Measurements from ENCODE around the gene FAM24B.
"Not testable (repeated sequence)": the region's sequence is repeated elsewhere in the genome, so short reads cannot be mapped to it uniquely, and the experiment has no call there.

Gene FAM24B, protein sequence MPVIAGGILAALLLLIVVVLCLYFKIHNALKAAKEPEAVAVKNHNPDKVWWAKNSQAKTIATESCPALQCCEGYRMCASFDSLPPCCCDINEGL

DNA sequence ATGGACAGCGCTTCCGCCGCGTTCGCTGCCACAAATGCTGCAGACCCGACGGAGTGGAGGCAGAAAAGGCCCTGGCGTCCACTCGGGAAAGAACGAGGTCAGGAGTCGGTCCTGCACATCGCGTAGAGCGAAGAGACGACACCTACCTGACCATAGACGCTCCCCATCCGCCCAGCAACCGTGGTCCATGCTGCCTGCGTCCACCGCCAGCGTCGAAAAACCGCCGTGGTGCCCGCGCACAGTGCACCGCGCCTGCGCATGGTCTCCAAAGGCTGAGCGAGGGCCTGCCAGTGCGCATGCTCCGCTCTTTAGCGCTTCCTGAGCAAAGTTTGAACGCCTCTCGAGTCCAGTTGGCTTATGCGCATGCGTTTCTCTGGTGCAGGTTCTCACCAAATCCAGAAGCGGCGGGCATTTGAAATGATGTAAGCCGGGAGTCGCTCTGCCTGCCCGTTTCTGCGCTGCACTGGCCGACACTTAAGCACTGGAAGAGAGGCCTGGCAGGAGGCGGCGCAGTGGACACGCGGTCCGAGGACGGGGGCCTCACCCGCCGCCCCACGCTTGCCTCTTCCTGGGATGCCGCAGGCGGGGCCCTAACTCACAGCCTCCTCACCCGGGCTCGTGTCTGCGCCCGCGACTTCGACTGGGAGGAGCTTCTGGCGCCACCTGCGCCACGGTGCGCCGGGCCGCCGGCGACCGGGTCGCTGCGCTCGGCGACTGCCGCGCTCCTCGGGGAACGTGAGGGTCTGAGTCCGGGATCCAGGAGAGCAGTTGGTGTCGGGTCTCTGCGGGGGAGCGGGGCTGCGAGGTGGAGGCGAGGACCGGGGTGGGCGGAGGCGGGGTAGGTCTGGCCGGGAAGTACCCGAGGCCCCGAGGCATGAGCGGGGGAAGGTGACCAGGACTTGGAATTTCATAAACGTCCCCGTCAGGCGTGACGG lies at the start of gene FAM24B:
Gene FAM24B (minus strand): TSS at position 243 of the 935 bp plus-strand sequence. CDS start 29,066 bp downstream, outside the sequence.
- peak; percentile 98 for DNase-seq

DNA sequence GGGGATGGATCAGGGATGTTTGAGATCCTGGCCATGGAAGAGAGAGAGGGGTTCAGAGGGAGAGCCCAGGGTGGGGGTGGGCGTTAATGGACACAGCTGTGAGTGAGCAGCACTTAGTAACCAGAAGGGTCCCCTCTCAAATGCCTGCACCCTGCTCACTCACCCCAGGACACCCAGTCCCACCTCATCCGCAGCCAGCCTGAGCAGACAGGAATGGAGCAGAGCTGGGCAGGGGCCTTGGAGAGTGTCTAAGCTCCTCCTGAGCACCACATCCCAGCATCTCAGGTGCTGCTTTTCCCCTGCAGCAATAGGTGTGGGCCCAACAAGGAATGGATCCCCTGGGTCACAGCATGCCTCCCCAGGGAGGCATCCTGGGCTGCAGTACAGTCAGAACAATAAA lies 36.3 kb upstream of the FAM24B start:
- no peak for DNase-seq

DNA sequence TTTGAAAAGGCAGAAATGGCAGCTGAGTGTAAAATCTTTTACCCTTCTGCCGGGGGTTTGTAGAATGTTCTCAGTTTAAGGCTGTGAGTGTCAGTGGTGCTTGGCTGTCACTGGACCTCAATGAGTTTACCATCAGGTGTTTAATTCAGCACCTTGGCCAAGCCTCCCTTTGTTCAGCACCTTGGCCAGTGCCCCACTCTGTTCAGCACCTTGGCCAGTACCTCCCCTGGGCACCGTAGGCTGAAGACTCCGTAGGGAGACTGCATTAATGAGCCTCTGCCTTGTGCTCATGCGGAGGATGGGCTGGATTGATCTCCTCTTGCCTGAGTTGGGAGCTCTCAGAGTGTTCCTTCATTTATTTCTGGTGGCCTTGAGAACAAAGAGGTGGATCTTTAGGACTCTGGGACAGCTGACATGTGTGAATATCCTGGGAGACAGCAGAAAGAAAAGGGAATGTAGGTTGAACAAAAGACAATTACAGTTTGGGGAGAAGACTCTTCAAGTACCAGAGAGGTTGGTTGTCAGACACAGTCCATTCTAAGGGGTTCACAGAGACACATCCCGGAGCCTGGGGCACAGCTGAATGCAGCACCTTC lies 32.6 kb upstream of the FAM24B start:
- DNase-seq: peak; percentile 54

DNA sequence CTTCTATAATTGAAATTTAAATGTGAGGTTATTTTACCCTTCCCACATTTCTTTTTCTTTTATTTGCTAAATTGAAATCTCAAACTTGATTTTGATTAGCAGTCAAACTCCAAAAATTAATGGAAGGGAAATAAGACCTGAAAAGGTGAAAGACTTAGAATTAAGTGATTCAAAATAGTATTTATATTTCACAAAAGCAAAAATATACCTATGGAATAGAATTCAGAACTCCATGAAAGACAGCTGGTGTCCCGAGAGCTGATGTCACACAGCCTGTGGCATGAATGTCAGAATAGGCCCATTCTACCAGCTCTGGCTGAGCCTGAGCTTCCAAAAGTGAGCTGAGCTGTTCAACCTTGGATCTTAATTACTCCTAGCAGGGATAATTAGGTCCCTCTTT lies 30.9 kb upstream of the FAM24B start, which contains the start of gene FAM24A:
Gene FAM24A (plus strand): TSS at position 301 of the 400 bp plus-strand sequence. CDS start 1,025 bp downstream, outside the sequence.
- no peak for DNase-seq

DNA sequence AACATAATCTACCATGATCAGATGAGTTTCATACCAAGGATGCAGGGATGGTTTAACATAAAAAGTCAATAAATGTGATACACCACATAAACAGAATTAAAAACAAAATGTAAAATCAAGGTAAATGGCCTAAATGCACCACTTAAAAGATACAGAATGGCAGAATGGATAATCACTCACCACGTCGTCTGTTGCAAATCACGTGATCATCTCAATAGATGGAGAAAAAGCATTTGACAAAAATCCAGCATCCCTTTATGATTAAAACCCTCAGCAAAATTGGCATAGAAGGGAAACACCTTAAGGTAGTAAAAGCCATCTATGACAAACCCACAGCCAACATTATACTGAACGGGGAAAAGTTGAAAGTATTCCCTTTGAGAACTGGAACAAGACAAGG lies 24.5 kb upstream of the FAM24B start:
- not testable (repeated sequence) for DNase-seq

DNA sequence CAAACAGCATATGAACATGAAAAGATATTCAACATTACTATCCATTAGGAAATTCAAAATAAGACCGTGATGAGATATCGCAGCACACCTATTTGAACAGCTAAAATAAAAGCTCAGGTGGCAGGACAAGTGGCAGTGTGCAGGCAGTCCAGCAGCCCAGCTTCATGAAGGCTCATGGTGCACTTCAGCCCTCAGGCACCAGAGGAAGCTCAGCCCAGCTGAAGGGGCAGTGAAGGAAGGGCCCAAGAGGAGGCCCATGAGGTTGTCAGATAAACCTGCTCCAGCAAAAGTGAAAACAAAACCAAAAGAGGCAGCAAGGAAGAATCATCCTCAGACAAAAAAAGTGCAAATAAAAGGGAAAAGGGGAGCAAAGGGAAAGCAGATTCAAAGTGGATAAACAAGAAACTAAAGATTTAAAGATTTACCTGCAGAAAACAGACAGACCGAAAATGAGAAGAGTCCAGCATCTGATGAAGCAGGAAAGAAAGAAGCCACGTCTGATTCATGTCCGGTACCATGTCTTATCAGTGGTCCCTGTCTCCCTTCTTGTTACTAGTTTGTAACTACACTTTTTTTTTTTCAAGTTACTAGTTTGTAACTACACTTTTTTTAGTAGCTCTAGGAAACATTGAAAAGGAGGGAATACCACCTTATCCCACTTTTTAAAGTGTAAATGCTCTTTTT lies 15.0 kb upstream of the FAM24B start:
- no peak for DNase-seq

DNA sequence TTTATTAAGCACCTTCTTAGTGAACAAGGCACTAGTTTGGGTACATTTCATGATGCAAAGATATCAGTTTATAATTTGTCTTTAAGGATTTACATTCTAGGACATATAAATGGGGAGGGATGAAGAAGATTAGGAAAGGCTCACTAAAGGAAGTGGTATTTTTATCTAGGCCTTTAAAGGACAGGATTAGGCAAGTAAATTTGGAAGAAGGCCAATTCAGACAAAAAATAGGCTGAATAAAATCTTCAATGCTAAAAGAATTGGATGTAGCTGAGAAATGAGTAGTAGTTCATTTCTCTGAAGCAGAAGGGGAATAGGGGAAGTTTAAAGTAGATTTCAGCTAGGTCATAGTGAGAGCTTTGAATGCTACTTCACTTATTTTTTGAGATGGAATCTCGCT lies 4.8 kb upstream of the FAM24B start:
- no peak for DNase-seq

DNA sequence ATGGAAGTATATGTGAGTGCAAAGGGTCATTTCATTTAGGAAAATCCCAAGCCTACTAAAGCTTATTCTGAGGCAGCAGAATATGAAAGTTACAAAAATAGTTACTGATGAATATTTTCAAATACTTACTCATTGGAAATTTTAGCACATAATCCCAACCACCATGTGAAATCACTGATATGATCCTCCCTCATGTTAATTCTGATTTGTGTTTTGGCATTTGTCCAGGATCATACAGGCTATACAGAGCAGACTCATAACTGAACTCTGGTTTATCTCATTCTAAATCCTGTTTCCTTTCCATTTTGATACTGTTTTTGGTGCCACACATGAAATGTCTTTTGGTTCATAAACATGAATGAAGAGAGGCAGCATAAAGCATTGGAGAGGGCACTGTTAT lies 3.4 kb upstream of the FAM24B start:
- no peak for DNase-seq

DNA sequence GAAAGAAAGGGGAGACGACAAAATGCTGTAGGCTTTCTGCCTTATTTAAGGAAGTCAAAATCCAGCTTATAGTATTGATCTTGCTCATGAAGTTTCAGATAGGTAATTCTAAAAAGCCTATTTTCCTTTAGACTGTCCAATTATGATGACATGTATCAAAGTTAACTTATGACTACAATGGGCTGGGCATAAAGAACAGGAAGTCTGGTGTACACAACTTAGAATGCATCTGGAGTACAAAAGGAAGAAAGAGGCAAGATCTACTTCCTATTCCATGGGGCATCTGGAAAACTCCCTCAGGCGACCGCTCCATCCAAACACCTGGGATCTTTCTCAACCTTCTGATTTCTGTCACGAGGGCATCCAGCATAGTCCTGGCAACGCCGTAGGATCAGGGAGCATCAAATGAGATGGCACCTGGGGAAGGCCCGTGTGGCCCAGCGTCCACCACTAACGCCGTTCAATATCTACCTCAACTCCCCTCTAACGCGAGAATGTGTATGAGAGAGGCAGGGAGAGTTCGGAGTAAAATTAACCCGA lies 512 bp downstream of the FAM24B start:
- DNase-seq: peak; percentile 19

DNA sequence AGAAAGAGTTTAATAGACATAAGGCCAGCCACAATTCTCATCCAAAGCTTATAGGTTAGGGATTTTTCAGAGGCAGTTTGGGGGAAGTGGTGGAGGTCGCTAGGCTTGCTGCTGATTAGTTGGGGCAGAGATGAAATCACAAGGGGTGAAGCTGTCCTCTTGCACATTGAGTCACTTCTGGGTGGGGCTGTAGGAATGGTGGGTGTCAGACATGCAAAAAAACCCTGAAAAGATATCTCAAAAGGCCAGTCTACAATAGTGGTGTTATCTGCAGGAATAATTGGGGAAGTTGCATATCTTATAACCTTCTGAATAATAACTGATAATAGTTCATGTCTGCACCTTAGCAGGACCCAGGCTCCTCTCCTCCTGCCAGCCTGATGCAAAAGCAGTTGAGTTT lies 2.1 kb downstream of the FAM24B start:
- DNase-seq: no peak

DNA sequence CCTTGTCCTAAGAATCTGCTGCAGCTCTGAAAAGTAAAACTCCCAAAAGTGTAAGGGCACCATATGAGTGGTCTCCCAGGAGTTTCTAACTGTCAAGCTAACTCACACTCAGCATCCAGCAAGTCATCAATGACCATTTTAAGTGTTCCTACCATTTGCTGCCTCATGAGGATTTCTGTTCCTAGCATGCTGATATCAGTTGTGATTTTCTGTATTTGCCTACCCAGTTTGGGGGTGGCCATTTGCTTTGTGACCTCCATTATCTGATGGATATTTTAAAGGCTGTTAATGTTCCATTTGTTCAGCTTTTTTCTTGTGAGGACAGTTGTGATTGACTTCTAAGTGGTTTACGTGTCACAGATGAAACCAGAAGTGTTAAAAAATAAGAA lies 2.9 kb downstream of the FAM24B start:
- DNase-seq: no peak

DNA sequence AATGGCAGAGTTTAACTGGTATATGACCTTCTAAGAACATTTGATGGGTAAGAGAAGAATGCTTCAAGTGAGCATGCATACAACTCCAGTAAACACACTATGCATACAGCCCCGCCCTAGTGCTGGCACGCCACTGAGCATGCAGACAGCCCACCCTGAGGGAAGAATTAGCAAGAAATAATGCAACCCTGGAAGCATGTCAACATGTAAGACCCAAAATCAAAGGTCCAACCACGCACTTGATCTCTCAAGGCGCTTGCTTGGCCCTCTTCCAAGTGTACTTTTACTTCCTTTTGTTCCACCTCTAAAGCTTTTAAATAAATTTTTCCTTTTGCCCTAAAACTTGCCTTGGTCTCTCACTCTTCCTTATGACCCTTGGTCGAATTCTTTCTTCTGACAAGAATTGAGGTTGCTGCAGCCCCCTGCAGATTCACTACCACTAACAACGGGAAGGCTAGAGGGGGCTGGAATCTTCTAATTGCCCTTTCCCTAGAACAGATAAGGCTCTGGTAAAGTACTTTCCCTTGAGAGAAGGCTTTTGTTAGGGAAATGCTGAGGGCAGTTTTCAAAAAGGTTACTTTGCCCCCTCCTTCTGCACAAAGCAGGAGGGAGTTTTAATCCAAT lies 3.4 kb downstream of the FAM24B start:
- DNase-seq: no peak

DNA sequence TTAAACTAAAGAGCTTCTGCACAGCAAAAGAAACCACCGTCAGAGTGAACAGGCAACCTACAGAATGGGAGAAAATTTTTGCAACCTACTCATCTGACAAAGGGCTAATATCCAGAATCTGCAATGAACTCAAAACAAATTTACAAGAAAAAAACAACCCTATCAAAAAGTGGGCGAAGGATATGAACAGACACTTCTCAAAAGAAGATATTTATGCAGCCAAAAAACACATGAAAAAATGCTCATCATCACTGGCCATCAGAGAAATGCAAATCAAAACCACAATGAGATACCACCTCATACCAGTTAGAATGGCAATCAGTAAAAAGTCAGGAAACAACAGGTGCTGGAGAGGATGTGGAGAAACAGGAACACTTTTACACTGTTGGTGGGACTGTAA lies 7.4 kb downstream of the FAM24B start:
- DNase-seq: not testable (repeated sequence)

DNA sequence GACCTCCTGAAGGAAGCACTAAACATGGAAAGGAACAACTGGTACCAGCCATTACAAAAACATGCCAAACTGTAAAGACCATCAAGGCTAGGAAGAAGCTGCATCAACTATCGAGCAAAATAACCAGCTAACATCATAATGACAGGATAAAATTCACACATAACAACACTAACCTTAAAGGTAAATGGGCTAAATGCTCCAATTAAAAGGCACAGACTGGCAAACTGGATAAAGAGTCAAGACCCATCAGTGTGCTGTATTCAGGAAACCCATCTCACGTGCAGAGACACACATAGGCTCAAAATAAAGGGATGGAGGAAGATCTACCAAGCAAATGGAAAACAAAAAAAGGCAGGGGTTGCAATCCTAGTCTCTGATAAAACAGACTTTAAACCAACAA lies 10.6 kb downstream of the FAM24B start:
- DNase-seq: not testable (repeated sequence)

DNA sequence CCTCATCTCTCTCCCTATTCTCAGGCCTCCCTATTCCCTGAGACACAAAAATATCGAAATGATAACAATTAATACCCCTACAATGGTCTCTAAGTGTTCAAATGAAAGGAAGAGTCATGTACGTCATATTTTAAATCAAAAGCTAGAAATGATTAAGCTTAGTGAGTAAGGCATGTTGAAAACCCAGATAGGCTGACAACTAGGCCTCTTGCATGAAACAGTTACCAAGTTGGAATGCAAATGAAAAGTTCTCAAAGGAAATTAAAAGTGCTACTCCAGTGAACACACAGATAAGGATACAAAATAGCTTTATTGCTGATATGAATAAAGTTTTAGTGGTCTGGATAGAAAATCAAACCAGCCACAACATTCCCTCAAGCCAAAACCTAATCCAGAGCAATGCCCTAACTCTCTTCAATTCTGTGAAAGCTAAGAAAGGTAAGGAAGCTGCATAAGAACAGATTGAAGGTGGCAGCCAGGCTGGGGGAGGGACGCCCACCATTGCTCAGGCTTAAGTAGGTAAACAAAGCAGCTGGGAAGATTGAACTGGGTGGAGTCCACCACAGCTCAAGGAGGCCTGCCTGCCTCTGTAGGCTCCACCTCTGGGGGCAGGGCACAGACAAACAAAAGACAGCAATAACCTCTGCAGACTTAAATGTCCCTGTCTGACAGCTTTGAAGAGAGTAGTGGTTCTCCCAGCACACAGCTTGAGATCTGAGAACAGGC lies 12.5 kb downstream of the FAM24B start:
- not testable (repeated sequence) for DNase-seq

DNA sequence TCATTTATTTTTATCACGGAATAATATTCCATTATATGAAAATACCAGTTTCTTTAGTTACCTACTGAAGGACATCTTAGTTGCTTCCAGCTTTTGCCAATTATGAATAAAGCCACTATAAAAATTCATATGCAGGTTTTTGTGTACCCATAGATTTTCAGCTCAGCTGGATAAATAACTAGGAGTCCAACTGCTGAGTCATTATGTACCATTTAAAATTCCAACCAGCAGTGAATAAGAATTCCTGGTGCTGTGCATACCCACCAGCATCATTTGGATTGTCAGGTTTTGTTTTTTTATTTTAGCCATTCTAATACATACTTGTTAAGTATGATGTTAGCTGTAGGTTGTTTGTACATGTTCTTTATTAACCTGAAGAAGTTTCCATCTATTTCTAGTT lies 14.5 kb downstream of the FAM24B start:
- DNase-seq: peak; percentile 60

DNA sequence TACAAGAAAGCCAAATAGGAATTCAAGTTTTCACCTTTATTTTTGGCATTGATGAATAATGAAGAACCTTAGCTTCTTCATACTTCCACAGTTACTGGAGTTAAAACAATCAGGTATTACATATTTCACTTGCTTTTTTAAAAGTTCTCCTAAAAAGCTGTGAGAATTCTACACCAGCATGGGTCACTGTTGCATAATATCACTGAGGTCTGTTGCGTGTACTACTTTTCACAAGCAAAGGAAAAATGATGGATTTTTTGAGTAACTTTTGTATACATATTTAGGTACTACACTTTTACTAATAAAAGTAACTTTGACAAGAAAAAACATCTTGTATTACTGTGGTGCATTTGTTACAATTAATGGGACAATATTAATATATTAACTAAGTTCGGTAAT lies 15.2 kb downstream of the FAM24B start:
- DNase-seq: no peak

DNA sequence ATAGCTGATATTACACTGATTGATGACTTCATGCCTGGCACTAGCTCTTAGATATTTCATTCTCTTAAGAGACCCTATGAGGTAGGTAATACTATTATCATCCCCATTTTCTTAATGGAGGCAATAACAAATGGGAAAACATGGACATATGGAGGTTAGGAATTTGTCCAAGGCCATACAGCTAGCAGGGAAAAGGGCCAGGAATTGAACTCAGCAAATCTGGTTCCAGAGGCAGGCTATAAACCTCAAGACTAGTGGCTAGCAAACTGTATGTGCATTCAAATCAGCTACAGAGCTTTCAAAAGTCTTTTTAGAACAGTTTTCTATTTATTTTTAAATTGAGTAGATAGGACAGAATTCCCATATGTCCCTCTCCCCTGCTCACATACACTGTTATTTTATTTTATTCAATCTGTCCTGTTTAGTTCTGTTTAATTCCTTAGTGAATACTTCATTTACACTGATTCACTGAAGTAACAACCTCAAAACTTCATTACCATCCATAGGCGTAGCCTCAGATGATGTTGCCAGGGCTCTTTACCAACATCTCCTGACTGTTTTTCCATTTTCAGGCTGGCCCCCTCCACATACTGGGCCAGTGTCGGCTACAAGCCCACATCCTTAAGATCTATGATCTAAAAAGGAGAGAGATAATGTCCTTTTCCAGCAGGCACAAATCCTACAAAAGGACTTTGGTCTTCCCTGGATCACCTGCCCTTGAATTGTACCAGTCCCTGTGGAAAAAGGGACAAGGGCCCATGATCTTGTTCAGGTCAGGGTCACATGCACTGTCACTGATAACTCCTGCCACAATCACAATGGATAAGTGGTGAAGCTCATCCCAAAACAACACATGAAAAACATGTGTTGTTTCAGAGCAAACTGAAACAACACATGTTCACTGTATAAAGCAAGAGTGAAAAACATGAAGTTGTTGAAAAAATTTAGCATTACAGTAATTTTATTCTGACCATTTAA lies 15.9 kb downstream of the FAM24B start:
- no peak for DNase-seq

DNA sequence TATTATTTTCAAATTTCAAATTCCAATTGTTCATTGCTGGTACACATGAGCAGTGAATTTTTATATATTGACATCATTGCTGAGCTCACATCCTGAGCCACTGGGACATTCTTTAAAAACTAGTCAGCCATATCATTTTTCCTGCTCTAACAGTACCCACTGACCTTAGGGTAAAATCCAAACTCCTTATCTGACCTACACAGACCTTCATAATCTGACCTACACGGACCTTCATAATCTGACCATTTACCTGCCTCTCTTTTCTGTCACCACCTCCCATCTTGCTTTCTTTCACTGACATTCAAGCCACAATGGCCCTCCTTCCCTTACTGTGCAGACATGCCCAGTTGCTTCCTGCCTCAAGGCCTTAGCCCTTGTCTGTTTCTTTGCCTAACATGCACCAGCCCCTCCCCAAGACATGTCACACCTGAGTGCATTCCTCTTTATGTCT lies 17.6 kb downstream of the FAM24B start:
- DNase-seq: peak; percentile 69

DNA sequence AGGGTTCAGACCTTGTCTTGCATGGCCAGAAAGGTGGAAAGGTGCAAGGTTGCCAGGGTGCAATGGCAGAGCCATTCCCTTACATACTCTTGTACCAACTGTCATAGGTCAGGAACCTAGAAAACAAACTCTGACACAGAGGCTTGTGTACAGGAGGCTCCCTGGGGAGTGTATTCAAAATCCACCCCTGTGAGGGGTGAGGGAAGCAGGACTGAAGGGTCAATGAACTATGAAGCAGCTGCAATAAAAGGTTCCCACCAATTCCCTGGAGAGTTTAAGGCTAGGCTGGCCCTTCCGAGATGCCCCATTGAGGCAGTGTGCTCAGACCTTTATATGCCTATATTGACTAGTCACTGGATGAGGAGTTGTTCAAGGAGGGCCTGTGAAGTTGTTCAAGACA lies 19.9 kb downstream of the FAM24B start:
- no peak for DNase-seq

DNA sequence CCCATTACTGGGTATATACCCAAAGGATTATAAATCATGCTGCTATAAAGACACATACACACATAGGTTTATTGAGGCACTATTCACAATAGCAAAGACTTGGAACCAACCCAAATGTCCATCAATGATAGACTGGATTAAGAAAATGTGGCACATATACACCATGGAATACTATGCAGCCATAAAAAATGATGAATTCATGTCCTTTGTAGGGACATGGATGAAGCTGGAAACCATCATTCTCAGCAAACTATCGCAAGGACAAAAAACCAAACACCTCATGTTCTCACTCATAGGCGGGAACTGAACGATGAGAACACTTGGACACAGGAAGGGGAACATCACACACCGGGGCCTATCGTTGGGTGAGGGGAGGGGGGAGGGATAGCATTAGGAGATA lies 21.3 kb downstream of the FAM24B start:
- DNase-seq: not testable (repeated sequence)

Measured in fibroblast of skin of right biceps (primary cell).